IMR-90 (cell line): ENCODE data around the gene CALN1.

ENCODE experiments used
- BHLHE40 ChIP-seq: fragments of 150-350 bp; IDR thresholded peaks from 2 replicates; pipeline ENCODE4 v1.6.1; 2016; ENCODE audit warnings: mild to moderate bottlenecking, low read depth, low read length
- CEBPB ChIP-seq: IDR thresholded peaks from 2 replicates; pipeline ENCODE4 v1.6.1; 2012; ENCODE audit warnings: low read depth, low read length, improper control_type of control experiment
- CHD1 ChIP-seq: IDR thresholded peaks from 2 replicates; pipeline ENCODE4 v1.6.1; 2012; ENCODE audit warnings: low read depth, low read length, improper control_type of control experiment
- CTCF ChIP-seq: conservative IDR thresholded peaks from 2 replicates; pipeline ENCODE4 v1.5.1; 2012; ENCODE audit warnings: mild to moderate bottlenecking, low read depth, low read length, improper control_type of control experiment
- ELK1 ChIP-seq: fragments of 150-350 bp; IDR thresholded peaks from 2 replicates; pipeline ENCODE4 v1.6.1; 2016; ENCODE audit warnings: low read depth, mild to moderate bottlenecking, low read length, moderate library complexity, borderline replicate concordance
- FOS ChIP-seq: fragments of 150-350 bp; IDR thresholded peaks from 2 replicates; pipeline ENCODE4 v1.6.1; 2016; ENCODE audit warnings: low read depth, low read length
- MAFK ChIP-seq: IDR thresholded peaks from 2 replicates; pipeline ENCODE4 v1.6.1; 2012; ENCODE audit warnings: low read depth, low read length, improper control_type of control experiment
- MXI1 ChIP-seq: IDR thresholded peaks from 2 replicates; pipeline ENCODE4 v1.6.1; 2012; ENCODE audit warnings: low read depth, mild to moderate bottlenecking, low read length, moderate library complexity, borderline replicate concordance
- POLR2A ChIP-seq: IDR thresholded peaks from 2 replicates; pipeline ENCODE4 v1.6.1; 2012; ENCODE audit warnings: mild to moderate bottlenecking, low read depth, low read length
- RAD21 ChIP-seq: IDR thresholded peaks from 2 replicates; pipeline ENCODE4 v1.6.1; 2012; ENCODE audit warnings: low read length, improper control_type of control experiment
- RCOR1 ChIP-seq: IDR thresholded peaks from 2 replicates; pipeline ENCODE4 v1.6.1; 2012; ENCODE audit warnings: mild to moderate bottlenecking, low read length, improper control_type of control experiment; ENCODE audit not compliant: insufficient replicate concordance
- RFX5 ChIP-seq: IDR thresholded peaks from 2 replicates; pipeline ENCODE4 v1.8.0; 2012; ENCODE audit warnings: low read depth, mild to moderate bottlenecking, low read length, moderate library complexity
- SMC3 ChIP-seq: fragments of 150-350 bp; IDR thresholded peaks from 2 replicates; pipeline ENCODE4 v1.6.1; 2016; ENCODE audit warnings: low read depth, mild to moderate bottlenecking, antibody characterized with exemption, low read length, moderate library complexity
- USF2 ChIP-seq: fragments of 150-350 bp; IDR thresholded peaks from 2 replicates; pipeline ENCODE4 v1.6.1; 2017; ENCODE audit warnings: mild to moderate bottlenecking, antibody characterized with exemption, low read length, low read depth

GRCh38 chr7:72196176-72196575 is 216.0 kb downstream of the CALN1 start:
- TF ChIP-seq CTCF (no peak), POLR2A (no peak), RCOR1 (no peak), BHLHE40 (no peak), CHD1 (no peak), RFX5 (no peak), USF2 (no peak), MXI1 (no peak), RAD21 (no peak), ELK1 (no peak), SMC3 (no peak), MAFK (no peak), FOS (no peak), CEBPB (no peak)
